ENCODE measurements around the gene CCP110. TPM values are rescaled to one million over a fixed set of nuclear protein-coding genes. Genes with fewer than 3 reads are reported as not detected.
A peak's percentile ranks its signal among the peaks of the same experiment; 100 is the strongest.

CCP110 gene
- total and polyA plus RNA-seq, 2 of the 13 experiments (the other 11 are each of a cell fraction or from before 2014, with no cell fraction given): 10.0 to 11.1 TPM

GRCh38 chr16:19555186-19555937 lies 31.6 kb downstream of the CCP110 start, which contains the start of gene VPS35L (continued):
- TF ChIP-seq TFE3 (CRISPR knock-in tag; IDR thresholded peaks at IDR 0.05): peak; percentile 49; the same call in 1 of the 2 replicates
- peak; percentile 63 for TF ChIP-seq ZFX (CRISPR knock-in tag; IDR thresholded peaks at IDR 0.05; ENCODE audit: low read depth)
- TF ChIP-seq RNF2 (conservative IDR thresholded peaks at IDR 0.05; ENCODE audit: low read depth): 0 out of 2 replicates have a peak, but pooled peaks have one; percentile 65
- peak; percentile 81 for TF ChIP-seq NFKBIZ (CRISPR knock-in tag; IDR thresholded peaks at IDR 0.05)
- TF ChIP-seq HNRNPL (IDR thresholded peaks at IDR 0.05; ENCODE audit: low read depth, low read length): peak; percentile 70
- no peak for TF ChIP-seq ZNF432 (CRISPR knock-in tag; IDR thresholded peaks at IDR 0.05; ENCODE audit: borderline replicate concordance)
- no peak for TF ChIP-seq ZBTB44 (CRISPR knock-in tag; IDR thresholded peaks at IDR 0.05)
- peak; percentile 77; the same call in 1 of the 2 replicates for TF ChIP-seq KAT7 (CRISPR knock-in tag; IDR thresholded peaks at IDR 0.05; ENCODE audit: borderline replicate concordance)
- TF ChIP-seq TARDBP (CRISPR knock-in tag; IDR thresholded peaks at IDR 0.05): peak; percentile 88
- no peak for TF ChIP-seq KDM6A (CRISPR knock-in tag; IDR thresholded peaks at IDR 0.05; ENCODE audit: low read depth)
- no peak for TF ChIP-seq SRF (IDR thresholded peaks at IDR 0.05; ENCODE audit: low read depth, low read length)
- TF ChIP-seq CCAR2 (optimal IDR thresholded peaks at IDR 0.05; ENCODE audit: low read depth, low read length): no peak
- TF ChIP-seq FOXJ3 (CRISPR knock-in tag; IDR thresholded peaks at IDR 0.05; ENCODE audit: borderline replicate concordance): peak; percentile 69; the same call in 1 of the 2 replicates
- TF ChIP-seq FLYWCH1 (CRISPR knock-in tag; IDR thresholded peaks at IDR 0.05): no peak
- peak; percentile 86 for TF ChIP-seq MYC (CRISPR knock-in tag; IDR thresholded peaks at IDR 0.05; ENCODE audit: borderline replicate concordance)
- peak; percentile 99 for TF ChIP-seq ZNF687 (CRISPR knock-in tag; IDR thresholded peaks at IDR 0.05)
- TF ChIP-seq PCBP1 (IDR thresholded peaks at IDR 0.05; ENCODE audit: borderline replicate concordance, low read depth, low read length): peak; percentile 84; the same call in 1 of the 2 replicates
- TF ChIP-seq ZIK1 (CRISPR knock-in tag; IDR thresholded peaks at IDR 0.05; ENCODE audit: borderline replicate concordance, low read depth): peak; percentile 80; the same call in 1 of the 2 replicates
- TF ChIP-seq HOXA9 (CRISPR knock-in tag; IDR thresholded peaks at IDR 0.05; ENCODE audit: borderline replicate concordance): no peak
- no peak for TF ChIP-seq ATF5 (CRISPR knock-in tag; IDR thresholded peaks at IDR 0.05; ENCODE audit: low read depth)
- TF ChIP-seq ASH2L (IDR thresholded peaks at IDR 0.05; ENCODE audit: insufficient read length, low read depth, low read length): peak; percentile 60
- no peak for TF ChIP-seq NR1H2 (CRISPR knock-in tag; IDR thresholded peaks at IDR 0.05; ENCODE audit: borderline replicate concordance, low read depth)
